ENCODE measurements around the gene GCSH. TPM values are rescaled to one million over a fixed set of nuclear protein-coding genes. Genes with fewer than 3 reads are reported as not detected.

Gene GCSH
- total and polyA plus RNA-seq, 4 donors: 34.6 to 132 (median 55.0) TPM

DNA sequence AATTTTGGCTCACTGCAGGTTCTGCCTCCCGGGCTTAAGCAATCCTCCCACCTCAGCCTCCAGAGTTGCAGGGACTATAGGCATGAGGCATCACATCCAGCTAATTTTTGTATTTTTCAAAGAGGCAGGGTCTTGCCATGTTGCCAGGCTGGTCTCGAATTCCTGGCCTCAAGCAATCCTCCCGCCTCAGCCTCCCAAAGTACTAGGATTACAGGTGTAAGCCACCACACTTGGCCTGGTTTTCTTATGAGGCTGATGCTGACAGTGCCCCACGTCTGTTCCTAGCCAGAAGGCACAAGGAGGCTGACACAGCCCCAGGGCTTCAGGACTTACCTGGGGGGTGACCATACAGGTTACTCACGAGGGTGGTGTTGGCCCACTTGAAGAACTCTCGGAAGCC lies 33.9 kb upstream of the GCSH start:
- no peaks in the 10 kb centered on the region for H3K27me3 ChIP-seq (ENCODE audit: control insufficient read depth in 4 of 4, insufficient read depth in 4 of 4, low read length in 3 of 4)
- no peak overlapping the region for H3K27ac ChIP-seq (ENCODE audit: low read depth in 1 of 2, low read length in 2 of 2)
- H3K9ac ChIP-seq (ENCODE audit: low read depth in 1 of 2, low read length in 2 of 2): no peak overlapping the region
- no peaks in the 10 kb centered on the region for H3K4me1 ChIP-seq (ENCODE audit: control insufficient read depth in 4 of 4, insufficient read depth in 4 of 4, low read length in 3 of 4)
- H3K4me3 ChIP-seq (ENCODE audit: low read depth in 1 of 3, low read length in 3 of 3): no peak overlapping the region
- DNase-seq (ENCODE audit: low spot score): no peak
- no peaks in the 10 kb centered on the region for H3K9me3 ChIP-seq (ENCODE audit: control insufficient read depth in 4 of 4, low read length in 3 of 4)
- H3K36me3 ChIP-seq (ENCODE audit: control insufficient read depth in 4 of 4, insufficient read depth in 3 of 4, low read depth in 1 of 4, low read length in 3 of 4): no peaks in the 10 kb centered on the region
- TF ChIP-seq RAD21 (IDR thresholded peaks at IDR 0.05): no peak
- TF ChIP-seq, protein P1, sequence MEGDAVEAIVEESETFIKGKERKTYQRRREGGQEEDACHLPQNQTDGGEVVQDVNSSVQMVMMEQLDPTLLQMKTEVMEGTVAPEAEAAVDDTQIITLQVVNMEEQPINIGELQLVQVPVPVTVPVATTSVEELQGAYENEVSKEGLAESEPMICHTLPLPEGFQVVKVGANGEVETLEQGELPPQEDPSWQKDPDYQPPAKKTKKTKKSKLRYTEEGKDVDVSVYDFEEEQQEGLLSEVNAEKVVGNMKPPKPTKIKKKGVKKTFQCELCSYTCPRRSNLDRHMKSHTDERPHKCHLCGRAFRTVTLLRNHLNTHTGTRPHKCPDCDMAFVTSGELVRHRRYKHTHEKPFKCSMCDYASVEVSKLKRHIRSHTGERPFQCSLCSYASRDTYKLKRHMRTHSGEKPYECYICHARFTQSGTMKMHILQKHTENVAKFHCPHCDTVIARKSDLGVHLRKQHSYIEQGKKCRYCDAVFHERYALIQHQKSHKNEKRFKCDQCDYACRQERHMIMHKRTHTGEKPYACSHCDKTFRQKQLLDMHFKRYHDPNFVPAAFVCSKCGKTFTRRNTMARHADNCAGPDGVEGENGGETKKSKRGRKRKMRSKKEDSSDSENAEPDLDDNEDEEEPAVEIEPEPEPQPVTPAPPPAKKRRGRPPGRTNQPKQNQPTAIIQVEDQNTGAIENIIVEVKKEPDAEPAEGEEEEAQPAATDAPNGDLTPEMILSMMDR (IDR thresholded peaks at IDR 0.05; ENCODE audit: low read depth, low read length, missing input control): no peak
- TF ChIP-seq SP1 (IDR thresholded peaks at IDR 0.05): no peak
- TF ChIP-seq, protein P2, sequence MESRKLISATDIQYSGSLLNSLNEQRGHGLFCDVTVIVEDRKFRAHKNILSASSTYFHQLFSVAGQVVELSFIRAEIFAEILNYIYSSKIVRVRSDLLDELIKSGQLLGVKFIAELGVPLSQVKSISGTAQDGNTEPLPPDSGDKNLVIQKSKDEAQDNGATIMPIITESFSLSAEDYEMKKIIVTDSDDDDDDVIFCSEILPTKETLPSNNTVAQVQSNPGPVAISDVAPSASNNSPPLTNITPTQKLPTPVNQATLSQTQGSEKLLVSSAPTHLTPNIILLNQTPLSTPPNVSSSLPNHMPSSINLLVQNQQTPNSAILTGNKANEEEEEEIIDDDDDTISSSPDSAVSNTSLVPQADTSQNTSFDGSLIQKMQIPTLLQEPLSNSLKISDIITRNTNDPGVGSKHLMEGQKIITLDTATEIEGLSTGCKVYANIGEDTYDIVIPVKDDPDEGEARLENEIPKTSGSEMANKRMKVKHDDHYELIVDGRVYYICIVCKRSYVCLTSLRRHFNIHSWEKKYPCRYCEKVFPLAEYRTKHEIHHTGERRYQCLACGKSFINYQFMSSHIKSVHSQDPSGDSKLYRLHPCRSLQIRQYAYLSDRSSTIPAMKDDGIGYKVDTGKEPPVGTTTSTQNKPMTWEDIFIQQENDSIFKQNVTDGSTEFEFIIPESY (IDR thresholded peaks at IDR 0.05): no peak
- TF ChIP-seq, protein P3, sequence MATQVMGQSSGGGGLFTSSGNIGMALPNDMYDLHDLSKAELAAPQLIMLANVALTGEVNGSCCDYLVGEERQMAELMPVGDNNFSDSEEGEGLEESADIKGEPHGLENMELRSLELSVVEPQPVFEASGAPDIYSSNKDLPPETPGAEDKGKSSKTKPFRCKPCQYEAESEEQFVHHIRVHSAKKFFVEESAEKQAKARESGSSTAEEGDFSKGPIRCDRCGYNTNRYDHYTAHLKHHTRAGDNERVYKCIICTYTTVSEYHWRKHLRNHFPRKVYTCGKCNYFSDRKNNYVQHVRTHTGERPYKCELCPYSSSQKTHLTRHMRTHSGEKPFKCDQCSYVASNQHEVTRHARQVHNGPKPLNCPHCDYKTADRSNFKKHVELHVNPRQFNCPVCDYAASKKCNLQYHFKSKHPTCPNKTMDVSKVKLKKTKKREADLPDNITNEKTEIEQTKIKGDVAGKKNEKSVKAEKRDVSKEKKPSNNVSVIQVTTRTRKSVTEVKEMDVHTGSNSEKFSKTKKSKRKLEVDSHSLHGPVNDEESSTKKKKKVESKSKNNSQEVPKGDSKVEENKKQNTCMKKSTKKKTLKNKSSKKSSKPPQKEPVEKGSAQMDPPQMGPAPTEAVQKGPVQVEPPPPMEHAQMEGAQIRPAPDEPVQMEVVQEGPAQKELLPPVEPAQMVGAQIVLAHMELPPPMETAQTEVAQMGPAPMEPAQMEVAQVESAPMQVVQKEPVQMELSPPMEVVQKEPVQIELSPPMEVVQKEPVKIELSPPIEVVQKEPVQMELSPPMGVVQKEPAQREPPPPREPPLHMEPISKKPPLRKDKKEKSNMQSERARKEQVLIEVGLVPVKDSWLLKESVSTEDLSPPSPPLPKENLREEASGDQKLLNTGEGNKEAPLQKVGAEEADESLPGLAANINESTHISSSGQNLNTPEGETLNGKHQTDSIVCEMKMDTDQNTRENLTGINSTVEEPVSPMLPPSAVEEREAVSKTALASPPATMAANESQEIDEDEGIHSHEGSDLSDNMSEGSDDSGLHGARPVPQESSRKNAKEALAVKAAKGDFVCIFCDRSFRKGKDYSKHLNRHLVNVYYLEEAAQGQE (IDR thresholded peaks at IDR 0.05): no peak
- TF ChIP-seq YY1 (IDR thresholded peaks at IDR 0.05): no peak
- TF ChIP-seq TAF1 (conservative IDR thresholded peaks at IDR 0.05): no peak
- no peak for TF ChIP-seq EGR1 (IDR thresholded peaks at IDR 0.05; ENCODE audit: low read depth in 2 of 2)
- TF ChIP-seq, protein P4, sequence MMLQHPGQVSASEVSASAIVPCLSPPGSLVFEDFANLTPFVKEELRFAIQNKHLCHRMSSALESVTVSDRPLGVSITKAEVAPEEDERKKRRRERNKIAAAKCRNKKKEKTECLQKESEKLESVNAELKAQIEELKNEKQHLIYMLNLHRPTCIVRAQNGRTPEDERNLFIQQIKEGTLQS (IDR thresholded peaks at IDR 0.05): no peak
- no peak for TF ChIP-seq HNF4G (IDR thresholded peaks at IDR 0.05)
- TF ChIP-seq, protein P5, sequence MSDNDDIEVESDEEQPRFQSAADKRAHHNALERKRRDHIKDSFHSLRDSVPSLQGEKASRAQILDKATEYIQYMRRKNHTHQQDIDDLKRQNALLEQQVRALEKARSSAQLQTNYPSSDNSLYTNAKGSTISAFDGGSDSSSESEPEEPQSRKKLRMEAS (IDR thresholded peaks at IDR 0.05): no peak
- no peak for TF ChIP-seq RXRA (IDR thresholded peaks at IDR 0.05)
- TF ChIP-seq FOXA2 (IDR thresholded peaks at IDR 0.05): no peak
- no peak for TF ChIP-seq HNF4A (conservative IDR thresholded peaks at IDR 0.05)
- no peak for TF ChIP-seq FOXA1 (IDR thresholded peaks at IDR 0.05)
- no peak for TF ChIP-seq NR2F2 (IDR thresholded peaks at IDR 0.05)
- no peak for TF ChIP-seq JUND (IDR thresholded peaks at IDR 0.05)
- no peak for TF ChIP-seq GABPA (IDR thresholded peaks at IDR 0.05 in 1 of 2, conservative IDR thresholded peaks at IDR 0.05 in 1 of 2)
- WGBS: 91% methylated on average over 6 of the region's 6 CpGs
